Measurements from ENCODE around the gene DPP6.

The DPP6 gene

GRCh38 chr7:154832557-154833138 is 780.5 kb downstream of the DPP6 start:
- DNase-seq (ENCODE audit: low read depth), result no peak

- DNase-seq (ENCODE audit: low read depth), result no peak
Observed at GRCh38 chr7:154836021-154836448, 783.8 kb downstream of the DPP6 start.

GRCh38 chr7:154837087-154837486 is 784.9 kb downstream of the DPP6 start:
- DNase-seq (ENCODE audit: low read depth), result no peak

- no peak for DNase-seq (ENCODE audit: low read depth)
Observed at GRCh38 chr7:154837622-154838021, 785.4 kb downstream of the DPP6 start.

GRCh38 chr7:154840086-154840485 is 787.9 kb downstream of the DPP6 start:
- no peak for DNase-seq (ENCODE audit: low read depth)

- DNase-seq (ENCODE audit: low read depth), result no peak
Observed at GRCh38 chr7:154841731-154842331, 789.6 kb downstream of the DPP6 start.

GRCh38 chr7:154842591-154842990 is 790.4 kb downstream of the DPP6 start:
- DNase-seq (ENCODE audit: low read depth), result no peak

GRCh38 chr7:154843670-154844237 is 791.6 kb downstream of the DPP6 start:
- no peak for DNase-seq (ENCODE audit: low read depth)

GRCh38 chr7:154844499-154844898 is 792.3 kb downstream of the DPP6 start:
- DNase-seq (ENCODE audit: low read depth), result no peak

- DNase-seq (ENCODE audit: low read depth), result no peak
Observed at GRCh38 chr7:154844955-154845354, 792.8 kb downstream of the DPP6 start.

GRCh38 chr7:154848464-154848863 is 796.3 kb downstream of the DPP6 start:
- DNase-seq (ENCODE audit: low read depth), result no peak

GRCh38 chr7:154852205-154852604 is 800.0 kb downstream of the DPP6 start:
- DNase-seq (ENCODE audit: low read depth), result no peak

- no peak for DNase-seq (ENCODE audit: low read depth)
Observed at GRCh38 chr7:154853063-154853726, 801.0 kb downstream of the DPP6 start.

GRCh38 chr7:154853727-154854095 is 801.5 kb downstream of the DPP6 start:
- DNase-seq (ENCODE audit: low read depth), result no peak

GRCh38 chr7:154854836-154855235 is 802.6 kb downstream of the DPP6 start:
- DNase-seq (ENCODE audit: low read depth), result no peak

GRCh38 chr7:154855366-154855765 is 803.2 kb downstream of the DPP6 start:
- no peak for DNase-seq (ENCODE audit: low read depth)

GRCh38 chr7:154856733-154857132 is 804.5 kb downstream of the DPP6 start:
- no peak for DNase-seq (ENCODE audit: low read depth)

GRCh38 chr7:154857240-154857639 is 805.0 kb downstream of the DPP6 start:
- DNase-seq (ENCODE audit: low read depth), result no peak

- DNase-seq (ENCODE audit: low read depth), result no peak
Observed at GRCh38 chr7:154857728-154858681, 805.8 kb downstream of the DPP6 start.

- no peak for DNase-seq (ENCODE audit: low read depth)
Observed at GRCh38 chr7:154858836-154859537, 806.8 kb downstream of the DPP6 start.

Measured in activated T-cell treated with anti-CD3 and anti-CD28 coated beads for 24 hours (primary cell).